K562 (cell line): ENCODE measurements around the gene PRTN3. TPM values are rescaled to one million over a fixed set of nuclear protein-coding genes. Genes with fewer than 3 reads are reported as not detected.
A peak's percentile ranks its signal among the peaks of the same experiment; 100 is the strongest.

Source experiments
- ASH1L ChIP-seq: fragments of 450-650 bp; IDR thresholded peaks from 2 replicates; pipeline ENCODE4 v1.6.1; 2018; ENCODE audit warnings: borderline replicate concordance, mild to moderate bottlenecking, low read depth; ENCODE audit not compliant: partially characterized antibody
- ESRRB ChIP-seq: fragments of 250-450 bp; sonication (Bioruptor Pico); IDR thresholded peaks from 2 replicates; pipeline ENCODE4 v1.5.0; 2020; ENCODE audit warnings: mild to moderate bottlenecking, moderate library complexity, borderline replicate concordance
- HDGF ChIP-seq: fragments of 450-650 bp; IDR thresholded peaks from 2 replicates; pipeline ENCODE4 v1.6.1; 2016
- HLTF ChIP-seq: fragments of 450-650 bp; IDR thresholded peaks from 2 replicates; pipeline ENCODE4 v1.6.1; 2016
- KDM4B ChIP-seq, 2 experiments: fragments of 450-650 bp in 1 of 2; sonication (generic) in 1 of 2; IDR thresholded peaks; 2 replicates each; pipeline ENCODE4 v1.6.1; 2016 to 2017; ENCODE audit warnings: borderline replicate concordance in 2 of 2, antibody characterized with exemption in 1 of 2, low read depth in 1 of 2, mild to moderate bottlenecking in 1 of 2
- RFX5 ChIP-seq: IDR thresholded peaks from 2 replicates; pipeline ENCODE4 v1.6.1; 2011; ENCODE audit warnings: low read depth, mild to moderate bottlenecking, improper control_type of control experiment, low read length
- SPI1 ChIP-seq: IDR thresholded peaks from 2 replicates; pipeline ENCODE4 v1.6.1; 2011; ENCODE audit warnings: low read depth, low read length, control low read depth, borderline replicate concordance
- SREBF1 ChIP-seq: fragments of 150-350 bp; IDR thresholded peaks from 2 replicates; pipeline ENCODE4 v1.6.1; 2014; ENCODE audit warnings: antibody characterized with exemption, low read depth, low read length, borderline replicate concordance
- SUPT5H ChIP-seq: fragments of 450-650 bp; IDR thresholded peaks from 2 replicates; pipeline ENCODE4 v1.6.1; 2016
- TCF15 ChIP-seq: fragments of 250-450 bp; sonication (Bioruptor Pico); IDR thresholded peaks from 2 replicates; pipeline ENCODE4 v1.8.0; 2022; ENCODE audit warnings: moderate library complexity, mild to moderate bottlenecking, inconsistent platforms
- ZEB2 ChIP-seq: fragments of 450-650 bp; IDR thresholded peaks from 2 replicates; pipeline ENCODE4 v1.6.1; 2016
- ZNF584 ChIP-seq: fragments of 200-800 bp; sonication (Bioruptor generic); IDR thresholded peaks from 2 replicates; pipeline ENCODE4 v1.6.1; 2016; ENCODE audit warnings: low read depth, mild to moderate bottlenecking, missing genetic modification characterization, missing compliant biosample characterization
- ZNF609 ChIP-seq: sonication (generic); formaldehyde crosslinking; IDR thresholded peaks from 2 replicates; pipeline ENCODE4 v1.8.1; 2023; ENCODE audit warnings: missing genetic modification reagents, mild to moderate bottlenecking, borderline replicate concordance
- polyA plus RNA-seq, 8 experiments: library from polyadenylated mRNA; depleted of rRNA in 4 of 8; stranded (reverse) in 5 of 8; unstranded in 3 of 8; fragments of >200 nt; fragmentation: Nextera tagmentation in 2 of 8; fragmentation: Illumina TruSeq in 1 of 8; extraction: Ambion mirVana in 2 of 8; extraction: Trizol in 1 of 8; gene quantifications; 2 replicates each; pipeline versions ENCODE4 v1.2.1 to v1.2.3, GENCODE V29; 2011 to 2014; ENCODE audit warnings: inconsistent platforms in 1 of 8, missing spikeins in 1 of 8
- total RNA-seq, 7 experiments: library from RNA; depleted of rRNA in 6 of 7; stranded (reverse); fragments of >200 nt in 6 of 7; fragmentation: Illumina TruSeq in 2 of 7; extraction: Trizol in 2 of 7; gene quantifications; 2 replicates each; pipeline versions ENCODE4 v1.2.1 to v1.2.3, GENCODE V29; 2011 to 2021; ENCODE audit warnings: low replicate concordance in 1 of 7
- TF ChIP-seq, protein P1 (sequence below), 2 experiments: fragments of 450-650 bp; IDR thresholded peaks; 2 replicates each; pipeline ENCODE4 v1.6.1; 2016; ENCODE audit warnings: mild to moderate bottlenecking in 2 of 2, borderline replicate concordance in 1 of 2, low read depth in 1 of 2, moderate library complexity in 1 of 2

The PRTN3 gene
- total and polyA plus RNA-seq, 9 of the 15 experiments (the other 6 are each of a cell fraction or from before 2014, with no cell fraction given): 0.14 to 0.86 (median 0.43) TPM; not detected in 3

DNA sequence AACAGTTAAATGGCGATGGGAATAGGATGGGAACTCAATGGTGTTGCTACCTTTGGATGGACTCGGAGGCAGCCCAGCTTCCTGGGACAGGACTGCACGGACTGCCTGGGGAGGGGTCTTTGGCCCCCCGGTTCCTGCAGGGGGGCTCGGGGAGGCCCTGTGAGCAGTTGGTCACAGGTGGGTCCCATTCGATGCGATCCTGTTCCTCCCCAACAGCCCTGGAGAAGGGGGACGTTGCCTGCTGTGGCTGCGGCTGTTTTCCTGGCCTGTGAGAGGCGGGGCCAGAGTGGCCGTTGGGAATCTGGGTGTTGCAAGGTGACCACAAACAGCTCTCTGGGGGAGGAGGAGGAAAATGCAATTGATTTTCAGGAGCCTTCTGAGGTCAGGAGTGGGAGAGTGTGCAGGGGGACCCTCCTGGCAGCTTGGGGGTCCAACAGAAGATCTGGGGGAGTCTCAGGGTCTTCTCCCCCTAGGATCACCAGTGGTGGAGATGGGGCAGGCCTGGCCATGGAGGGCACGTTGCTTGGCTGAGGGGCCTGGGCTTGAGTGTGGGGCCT is 17.2 kb upstream of the PRTN3 start (continued):
- TF ChIP-seq, protein P1, sequence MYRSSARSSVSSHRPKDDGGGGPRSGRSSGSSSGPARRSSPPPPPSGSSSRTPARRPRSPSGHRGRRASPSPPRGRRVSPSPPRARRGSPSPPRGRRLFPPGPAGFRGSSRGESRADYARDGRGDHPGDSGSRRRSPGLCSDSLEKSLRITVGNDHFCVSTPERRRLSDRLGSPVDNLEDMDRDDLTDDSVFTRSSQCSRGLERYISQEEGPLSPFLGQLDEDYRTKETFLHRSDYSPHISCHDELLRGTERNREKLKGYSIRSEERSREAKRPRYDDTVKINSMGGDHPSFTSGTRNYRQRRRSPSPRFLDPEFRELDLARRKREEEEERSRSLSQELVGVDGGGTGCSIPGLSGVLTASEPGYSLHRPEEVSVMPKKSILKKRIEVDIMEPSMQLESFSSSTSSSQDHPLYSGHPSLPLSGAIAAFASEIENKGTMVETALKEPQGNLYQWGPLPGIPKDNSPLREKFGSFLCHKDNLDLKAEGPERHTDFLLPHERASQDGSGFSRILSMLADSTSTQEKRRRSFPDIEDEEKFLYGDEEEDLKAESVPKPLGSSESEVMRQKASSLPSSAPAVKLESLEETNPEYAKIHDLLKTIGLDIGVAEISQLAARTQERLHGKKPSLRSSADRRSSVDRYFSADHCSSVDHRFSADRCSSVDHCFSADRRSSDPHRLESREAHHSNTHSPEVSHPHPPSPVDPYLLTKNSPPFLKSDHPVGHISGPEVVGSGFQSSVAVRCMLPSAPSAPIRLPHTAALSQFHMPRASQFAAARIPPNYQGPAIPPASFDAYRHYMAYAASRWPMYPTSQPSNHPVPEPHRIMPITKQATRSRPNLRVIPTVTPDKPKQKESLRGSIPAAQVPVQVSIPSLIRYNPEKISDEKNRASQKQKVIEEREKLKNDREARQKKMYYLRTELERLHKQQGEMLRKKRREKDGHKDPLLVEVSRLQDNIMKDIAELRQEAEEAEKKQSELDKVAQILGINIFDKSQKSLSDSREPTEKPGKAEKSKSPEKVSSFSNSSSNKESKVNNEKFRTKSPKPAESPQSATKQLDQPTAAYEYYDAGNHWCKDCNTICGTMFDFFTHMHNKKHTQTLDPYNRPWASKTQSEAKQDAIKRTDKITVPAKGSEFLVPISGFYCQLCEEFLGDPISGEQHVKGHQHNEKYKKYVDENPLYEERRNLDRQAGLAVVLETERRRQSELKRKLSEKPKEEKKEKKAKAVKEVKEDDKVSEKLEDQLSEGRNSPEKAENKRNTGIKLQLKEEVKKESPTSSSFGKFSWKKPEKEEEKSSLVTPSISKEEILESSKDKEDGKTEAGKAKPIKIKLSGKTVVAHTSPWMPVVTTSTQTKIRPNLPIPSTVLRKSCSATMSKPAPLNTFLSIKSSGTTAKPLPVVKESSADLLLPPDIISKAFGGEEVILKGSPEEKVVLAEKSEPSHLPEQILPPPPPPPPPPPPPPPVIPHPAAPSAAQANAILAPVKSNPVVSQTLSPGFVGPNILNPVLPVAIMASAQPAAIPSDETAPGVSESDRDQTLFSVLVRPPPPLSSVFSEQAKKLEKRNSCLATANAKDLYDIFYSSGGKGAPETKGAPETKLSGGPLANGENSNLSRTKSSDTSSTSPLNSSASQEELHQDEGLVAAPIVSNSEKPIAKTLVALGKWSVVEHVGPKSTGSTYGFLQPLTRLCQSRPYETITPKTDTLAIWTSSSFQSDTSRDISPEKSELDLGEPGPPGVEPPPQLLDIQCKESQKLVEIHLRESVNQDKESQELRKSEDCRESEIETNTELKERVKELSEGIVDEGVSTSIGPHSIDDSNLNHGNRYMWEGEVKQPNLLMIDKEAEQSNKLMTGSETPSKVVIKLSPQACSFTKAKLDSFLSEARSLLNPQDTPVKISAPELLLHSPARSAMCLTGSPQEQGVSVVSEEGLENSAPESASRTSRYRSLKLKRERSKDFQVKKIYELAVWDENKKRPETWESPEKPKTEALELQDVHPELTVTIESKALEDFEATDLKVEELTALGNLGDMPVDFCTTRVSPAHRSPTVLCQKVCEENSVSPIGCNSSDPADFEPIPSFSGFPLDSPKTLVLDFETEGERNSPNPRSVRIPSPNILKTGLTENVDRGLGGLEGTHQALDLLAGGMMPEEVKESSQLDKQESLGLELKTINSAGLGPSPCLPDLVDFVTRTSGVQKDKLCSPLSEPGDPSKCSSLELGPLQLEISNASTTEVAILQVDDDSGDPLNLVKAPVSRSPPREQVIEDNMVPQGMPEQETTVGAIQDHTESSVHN (IDR thresholded peaks at IDR 0.05; ENCODE audit: borderline replicate concordance in 1 of 2, low read depth in 1 of 2): no peak
- TF ChIP-seq HDGF: no peak
- TF ChIP-seq HLTF: no peak
- 0 out of 2 replicates have a peak, but pooled peaks have one; percentile 40 for TF ChIP-seq ZEB2
- TF ChIP-seq KDM4B (IDR thresholded peaks at IDR 0.05; ENCODE audit: borderline replicate concordance in 2 of 2, low read depth in 1 of 2): peak in 1 of 2 experiments; percentile 72; a peak in 1 of 4 replicates
- TF ChIP-seq ZNF584 (CRISPR knock-in tag): peak; percentile 7; the same call in 1 of the 2 replicates
- TF ChIP-seq ESRRB (CRISPR knock-in tag): no peak
- TF ChIP-seq SREBF1: peak; percentile 7; the same call in 1 of the 2 replicates
- TF ChIP-seq ZNF609: no peak
- TF ChIP-seq RFX5: no peak
- TF ChIP-seq TCF15: no peak
- TF ChIP-seq ASH1L: no peak
- peak; percentile 60; the same call in 1 of the 2 replicates for TF ChIP-seq SUPT5H
- TF ChIP-seq SPI1: no peak
